IPS DF 6.9 (cell line): ENCODE measurements around the gene RRP9.

Experiments
- DNase-seq: peaks from one replicate; pipeline ENCODE4 v3.0.0-alpha.2; 2013; ENCODE audit warnings: low read depth, low spot score
- H3K27ac ChIP-seq: one replicate; pipeline ENCODE4 v1.5.1; 2013; ENCODE audit warnings: low read length, control low read depth
- H3K27me3 ChIP-seq: 2 replicates; pipeline ENCODE4 v1.6.1; 2013; ENCODE audit warnings: mild to moderate bottlenecking, low read length; ENCODE audit not compliant: control insufficient read depth, insufficient read depth
- H3K36me3 ChIP-seq: 2 replicates; pipeline ENCODE4 v1.6.1; 2013; ENCODE audit warnings: low read length; ENCODE audit not compliant: control insufficient read depth, insufficient read depth
- H3K4me1 ChIP-seq: 2 replicates; pipeline ENCODE4 v1.6.1; 2013; ENCODE audit warnings: low read length; ENCODE audit not compliant: control insufficient read depth, insufficient read depth
- H3K4me3 ChIP-seq: 2 replicates; pipeline ENCODE4 v1.5.1; 2013; ENCODE audit warnings: mild to moderate bottlenecking, low read length
- H3K9me3 ChIP-seq: 2 replicates; pipeline ENCODE4 v1.6.1; 2013; ENCODE audit warnings: low read length, inconsistent platforms; ENCODE audit not compliant: control insufficient read depth, insufficient read depth
- WGBS: extraction: QIAGEN DNeasy Blood & Tissue Kit; methylation state at CpG from one replicate; pipeline ENCODE4 v1.1.7; 2013; ENCODE audit warnings: mixed read lengths, missing lambda C conversion rate; ENCODE audit not compliant: insufficient read length, insufficient coverage; 5-methylcytosine and 5-hydroxymethylcytosine counted together

The RRP9 gene

DNA sequence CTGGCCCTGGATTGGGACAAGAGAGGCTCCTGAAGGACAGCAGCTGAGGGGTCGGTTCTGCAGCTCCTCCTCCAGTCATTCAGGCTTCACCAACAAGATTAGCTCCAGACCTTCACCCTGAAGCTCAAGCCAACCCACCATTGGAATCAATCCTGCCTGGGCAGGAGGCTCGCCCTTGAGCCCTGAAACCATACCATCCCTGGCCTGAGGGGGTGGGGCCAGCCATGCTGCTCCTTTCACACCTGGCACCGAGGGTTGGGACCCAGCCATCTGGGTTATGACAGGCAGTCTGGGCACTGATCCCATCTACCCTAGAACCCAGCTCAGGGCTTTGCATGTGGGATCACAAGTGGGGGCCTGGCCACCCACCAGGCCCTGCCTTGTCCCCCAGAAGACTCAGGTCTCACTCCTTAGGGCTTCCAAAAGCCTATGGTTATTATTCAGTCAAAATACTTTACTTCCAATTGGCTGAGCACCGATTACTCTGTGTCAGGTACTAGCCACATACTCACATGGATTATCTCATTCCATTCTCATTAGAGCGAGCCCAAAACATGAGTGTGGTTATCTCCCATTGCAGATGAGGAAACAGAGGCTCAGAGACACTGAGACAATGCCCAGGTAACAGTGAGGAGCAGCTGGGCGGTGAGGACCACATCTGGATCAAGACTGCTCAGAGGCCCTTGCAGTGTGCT lies 29.0 kb upstream of the RRP9 start:
- peaks cover 26% of the 10 kb centered on the region for H3K4me1 ChIP-seq
- no peaks in the 10 kb centered on the region for H3K36me3 ChIP-seq
- no peak overlapping the region for H3K4me3 ChIP-seq
- DNase-seq: no peak
- WGBS: no CpG with 5 or more reads among the region's 6 CpGs
- peaks cover 5% of the 10 kb centered on the region; the same call in 1 of the 2 replicates for H3K27me3 ChIP-seq
- H3K9me3 ChIP-seq: no peaks in the 10 kb centered on the region
- H3K27ac ChIP-seq: no peak overlapping the region

- Histone ChIP-seq H3K9me3 (no peaks in the 10 kb centered on the region), H3K4me3 (no peak overlapping the region), H3K36me3 (no peaks in the 10 kb centered on the region), H3K27me3 (no peaks in the 10 kb centered on the region), H3K4me1 (peaks cover 21% of the 10 kb centered on the region), H3K27ac (no peak overlapping the region)
- no CpG with 5 or more reads among the region's 4 CpGs for WGBS
- no peak for DNase-seq
Measured at GRCh38 chr3:51969841-51970240, 28.1 kb upstream of the RRP9 start.

DNA sequence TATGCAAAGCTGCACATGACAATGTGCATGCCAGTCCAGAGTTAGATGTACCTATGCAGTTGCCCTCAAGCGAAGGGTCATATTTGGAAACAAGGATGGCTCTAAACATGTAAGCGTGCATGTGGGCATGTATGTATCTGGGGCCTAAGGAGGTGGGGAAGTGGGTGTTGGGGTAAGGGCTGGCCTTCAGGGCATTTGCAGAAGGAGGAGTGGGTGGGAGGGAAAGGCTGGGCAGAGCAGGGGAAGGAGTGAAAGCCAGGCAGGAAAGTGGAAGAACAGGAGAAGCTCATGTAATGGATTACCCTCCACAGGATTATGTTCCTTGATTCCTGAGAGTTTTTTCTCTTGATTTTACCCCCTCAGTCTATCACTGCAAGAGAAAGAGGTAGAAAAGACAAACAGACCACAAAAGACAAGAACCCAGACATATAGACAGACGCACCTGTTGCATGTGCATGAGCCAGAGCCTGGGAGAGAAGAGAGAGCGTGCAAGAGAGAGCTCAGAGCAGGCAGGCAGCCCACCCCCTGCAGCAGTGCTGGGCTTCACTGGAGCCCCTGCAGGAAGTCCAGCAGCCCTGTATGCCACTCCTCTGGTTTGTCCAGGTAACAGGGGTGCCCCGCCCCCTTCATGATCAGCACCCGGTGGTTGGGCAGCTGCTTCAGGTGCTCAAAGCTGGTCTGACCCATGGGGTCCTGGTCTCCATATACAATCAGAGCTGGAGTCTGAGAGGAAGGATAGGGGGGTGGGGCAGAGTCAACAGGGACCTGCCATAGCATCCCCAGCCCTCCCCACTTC lies 27.4 kb upstream of the RRP9 start:
- no peak overlapping the region for H3K4me3 ChIP-seq
- peaks cover 18% of the 10 kb centered on the region for H3K4me1 ChIP-seq
- H3K27me3 ChIP-seq: no peaks in the 10 kb centered on the region
- H3K36me3 ChIP-seq: no peaks in the 10 kb centered on the region
- WGBS: no CpG with 5 or more reads among the region's 6 CpGs
- no peak for DNase-seq
- no peak overlapping the region for H3K27ac ChIP-seq
- H3K9me3 ChIP-seq: no peaks in the 10 kb centered on the region

GRCh38 chr3:51968170-51968775 lies 26.6 kb upstream of the RRP9 start:
- H3K4me3 ChIP-seq: peak overlapping the region; percentile 62; the same call in 1 of the 2 replicates
- no CpG with 5 or more reads among the region's 11 CpGs for WGBS
- no peaks in the 10 kb centered on the region for H3K36me3 ChIP-seq
- H3K27ac ChIP-seq: no peak overlapping the region
- H3K27me3 ChIP-seq: no peaks in the 10 kb centered on the region
- H3K9me3 ChIP-seq: no peaks in the 10 kb centered on the region
- peaks cover 19% of the 10 kb centered on the region for H3K4me1 ChIP-seq
- DNase-seq: no peak

GRCh38 chr3:51967384-51968169 lies 25.9 kb upstream of the RRP9 start, which contains the start of gene PCBP4:
PCBP4 (minus strand) TSS chr3:51967454; CDS start chr3:51961240, 6,214 bp downstream.
- Histone ChIP-seq H3K4me3 (peak within 1 kb of the TSS; percentile 62; the same call in 1 of the 2 replicates), H3K27ac (no peak within 1 kb of the TSS), H3K4me1 (peaks cover 19% of the 10 kb centered on the region), H3K27me3 (no peaks in the 10 kb centered on the region), H3K36me3 (no peaks in the 10 kb centered on the region), H3K9me3 (no peaks in the 10 kb centered on the region)
- no peak for DNase-seq
- WGBS: no CpG with 5 or more reads among the region's 90 CpGs

- H3K27ac ChIP-seq: no peak overlapping the region
- no peaks in the 10 kb centered on the region for H3K36me3 ChIP-seq
- H3K4me3 ChIP-seq: peak overlapping the region; percentile 36; the same call in 1 of the 2 replicates
- no peak for DNase-seq
- H3K9me3 ChIP-seq: no peaks in the 10 kb centered on the region
- H3K4me1 ChIP-seq: peaks cover 19% of the 10 kb centered on the region
- whole genome bisulfite sequencing: no CpG with 5 or more reads among the region's 33 CpGs
- no peaks in the 10 kb centered on the region for H3K27me3 ChIP-seq
Measured at GRCh38 chr3:51966922-51967383, 25.2 kb upstream of the RRP9 start.

GRCh38 chr3:51966486-51966885 lies 24.8 kb upstream of the RRP9 start:
- no peaks in the 10 kb centered on the region for H3K27me3 ChIP-seq
- peaks cover 19% of the 10 kb centered on the region for H3K4me1 ChIP-seq
- no CpG with 5 or more reads among the region's 5 CpGs for WGBS
- no peak overlapping the region for H3K27ac ChIP-seq
- H3K4me3 ChIP-seq: no peak overlapping the region
- no peaks in the 10 kb centered on the region for H3K9me3 ChIP-seq
- no peak for DNase-seq
- H3K36me3 ChIP-seq: no peaks in the 10 kb centered on the region

DNA sequence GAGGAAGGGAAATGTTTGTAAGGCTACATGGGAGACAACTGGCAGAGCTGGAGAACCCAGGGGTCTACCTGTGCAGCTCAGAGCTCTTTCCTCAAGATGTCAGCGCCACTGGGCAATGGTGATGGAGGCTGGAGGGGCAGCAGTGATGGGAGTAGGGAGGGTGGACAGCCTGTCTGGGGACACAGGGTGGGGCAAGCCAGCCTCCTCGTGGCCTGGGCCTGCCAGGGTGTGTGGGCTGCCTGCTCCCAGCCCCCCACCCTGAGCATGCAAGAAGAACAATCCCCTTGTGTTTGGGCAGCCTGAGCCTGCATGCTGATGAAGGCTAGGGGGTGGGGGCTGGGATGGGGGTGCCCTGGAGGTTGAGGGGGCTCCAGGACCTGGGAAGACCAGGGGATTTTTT lies 24.3 kb upstream of the RRP9 start:
- Histone ChIP-seq H3K36me3 (no peaks in the 10 kb centered on the region), H3K27me3 (no peaks in the 10 kb centered on the region), H3K27ac (no peak overlapping the region), H3K4me3 (no peak overlapping the region), H3K9me3 (no peaks in the 10 kb centered on the region), H3K4me1 (peaks cover 19% of the 10 kb centered on the region)
- no CpG with 5 or more reads among the region's 2 CpGs for WGBS
- DNase-seq: no peak

DNA sequence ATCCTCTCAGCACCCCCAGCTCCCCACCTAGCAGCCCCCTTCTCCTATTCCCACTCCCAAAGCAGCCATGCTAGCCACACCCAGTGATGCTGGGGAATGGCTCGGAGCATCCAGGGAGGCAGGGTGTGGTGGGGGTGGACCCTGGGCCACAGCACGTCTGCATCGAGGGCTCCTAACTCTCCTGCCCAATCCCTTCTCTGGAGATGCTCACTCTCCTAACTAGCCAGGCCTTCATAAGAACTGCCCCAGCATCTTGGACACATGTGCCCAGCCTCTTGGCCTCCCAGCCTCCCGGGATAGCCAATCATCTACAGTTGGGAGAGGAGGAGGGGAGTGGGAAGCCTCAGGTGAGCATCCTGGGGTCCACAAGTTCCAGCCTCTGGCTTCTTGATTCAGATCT lies 22.8 kb upstream of the RRP9 start:
- H3K36me3 ChIP-seq: no peaks in the 10 kb centered on the region
- no peak for DNase-seq
- H3K27me3 ChIP-seq: no peaks in the 10 kb centered on the region
- peaks cover 19% of the 10 kb centered on the region for H3K4me1 ChIP-seq
- no CpG with 5 or more reads among the region's 4 CpGs for WGBS
- no peak overlapping the region for H3K27ac ChIP-seq
- no peak overlapping the region for H3K4me3 ChIP-seq
- H3K9me3 ChIP-seq: no peaks in the 10 kb centered on the region

GRCh38 chr3:51963951-51964451 lies 22.3 kb upstream of the RRP9 start:
- H3K36me3 ChIP-seq: no peaks in the 10 kb centered on the region
- H3K4me3 ChIP-seq: no peak overlapping the region
- H3K27me3 ChIP-seq: no peaks in the 10 kb centered on the region
- no peak overlapping the region for H3K27ac ChIP-seq
- DNase-seq: no peak
- H3K4me1 ChIP-seq: peaks cover 17% of the 10 kb centered on the region
- WGBS: no CpG with 5 or more reads among the region's 12 CpGs
- H3K9me3 ChIP-seq: no peaks in the 10 kb centered on the region
